ENCODE measurements around the gene DAP3.
A peak's percentile ranks its signal among the peaks of the same experiment; 100 is the strongest.
"Not testable (repeated sequence)": the region's sequence is repeated elsewhere in the genome, so short reads cannot be mapped to it uniquely, and the experiment has no call there.

The DAP3 gene

GRCh38 chr1:155759966-155760630 is 71.2 kb downstream of the DAP3 start:
- Mint-ChIP-seq H3K36me3 (ENCODE audit: low read depth) (peaks cover 66% of the 10 kb centered on the region), H3K27me3 (ENCODE audit: low read depth, poor library complexity) (no peaks in the 10 kb centered on the region), H3K9me3 (no peaks in the 10 kb centered on the region), H3K4me3 (no peak overlapping the region), H3K4me1 (no peaks in the 10 kb centered on the region), H3K27ac (peak overlapping the region; percentile 10)
- TF ChIP-seq CTCF (IDR thresholded peaks at IDR 0.05) = no peak
- no peak for DNase-seq

GRCh38 chr1:155760751-155761475 is 72.0 kb downstream of the DAP3 start:
- H3K4me3 Mint-ChIP-seq = no peak overlapping the region
- H3K9me3 Mint-ChIP-seq = no peaks in the 10 kb centered on the region
- peak overlapping the region; percentile 10 for H3K27ac Mint-ChIP-seq
- H3K4me1 Mint-ChIP-seq = peaks cover 8% of the 10 kb centered on the region
- H3K36me3 Mint-ChIP-seq (ENCODE audit: low read depth) = peaks cover 67% of the 10 kb centered on the region
- no peaks in the 10 kb centered on the region for H3K27me3 Mint-ChIP-seq (ENCODE audit: low read depth, poor library complexity)
- no peak for DNase-seq
- TF ChIP-seq CTCF (IDR thresholded peaks at IDR 0.05) = no peak

GRCh38 chr1:155761736-155762405 is 73.0 kb downstream of the DAP3 start:
- Mint-ChIP-seq H3K36me3 (ENCODE audit: low read depth) (peaks cover 68% of the 10 kb centered on the region), H3K27ac (no peak overlapping the region), H3K4me3 (no peak overlapping the region), H3K27me3 (ENCODE audit: low read depth, poor library complexity) (no peaks in the 10 kb centered on the region), H3K9me3 (no peaks in the 10 kb centered on the region), H3K4me1 (peaks cover 11% of the 10 kb centered on the region)
- no peak for DNase-seq
- TF ChIP-seq CTCF (IDR thresholded peaks at IDR 0.05) = no peak

GRCh38 chr1:155763090-155763815 is 74.4 kb downstream of the DAP3 start:
- H3K27me3 Mint-ChIP-seq (ENCODE audit: low read depth, poor library complexity); DNase-seq: not testable (repeated sequence)
- peaks cover 66% of the 10 kb centered on the region for H3K36me3 Mint-ChIP-seq (ENCODE audit: low read depth)

GRCh38 chr1:155763989-155764388 is 75.1 kb downstream of the DAP3 start:
- DNase-seq; H3K4me3 Mint-ChIP-seq; H3K27ac Mint-ChIP-seq; H3K27me3 Mint-ChIP-seq (ENCODE audit: low read depth, poor library complexity); H3K9me3 Mint-ChIP-seq: not testable (repeated sequence)
- H3K36me3 Mint-ChIP-seq (ENCODE audit: low read depth) = peaks cover 69% of the 10 kb centered on the region
- peaks cover 11% of the 10 kb centered on the region for H3K4me1 Mint-ChIP-seq

More at GRCh38 chr1:155763090-155763815, 74.4 kb downstream of the DAP3 start:
- not testable (repeated sequence) for H3K27ac Mint-ChIP-seq, H3K9me3 Mint-ChIP-seq, H3K4me3 Mint-ChIP-seq
- H3K4me1 Mint-ChIP-seq = peaks cover 11% of the 10 kb centered on the region

- peak overlapping the region; percentile 88 for H3K27ac Mint-ChIP-seq
- H3K9me3 Mint-ChIP-seq; H3K27me3 Mint-ChIP-seq (ENCODE audit: low read depth, poor library complexity); DNase-seq; H3K4me3 Mint-ChIP-seq: not testable (repeated sequence)
- H3K36me3 Mint-ChIP-seq (ENCODE audit: low read depth) = peaks cover 70% of the 10 kb centered on the region
- H3K4me1 Mint-ChIP-seq = peaks cover 11% of the 10 kb centered on the region
Observed at GRCh38 chr1:155767399-155767989, 78.6 kb downstream of the DAP3 start.

Measured in nephron progenitor cell (in vitro differentiated cells).